T-cell (primary cell): ENCODE data around the gene ZFYVE27. TPM values are rescaled to one million over a fixed set of nuclear protein-coding genes. Genes with fewer than 3 reads are reported as not detected.

Experiments
- ATAC-seq, 4 experiments: fragments of 200-7000 bp in 3 of 4; fragments of 150-1000 bp in 1 of 4; cut with Tn5 transposase; replicated peaks in 1 of 4; 1 replicate in 3 of 4; 2 replicates in 1 of 4; pipeline ENCODE4 v1.10.0; 2021; ENCODE audit warnings: moderate library complexity in 3 of 4, mild to moderate bottlenecking in 2 of 4, moderate number of reproducible peaks in 1 of 4
- CTCF ChIA-PET, 2 donors: fragments of 300-600 bp; sonication (Branson Sonifier 250); formaldehyde crosslinking; loops; one replicate each; lab custom pipeline; 2022; ENCODE audit warnings: antibody characterized with exemption in 2 of 2; lab: Charles Lee
- POLR2A ChIA-PET, 2 donors: fragments of 300-600 bp; sonication (Branson Sonifier 250); formaldehyde crosslinking; loops; one replicate each; lab custom pipeline; 2022; ENCODE audit warnings: antibody characterized with exemption in 2 of 2; lab: Charles Lee
- DNase-seq, 35 experiments: peaks; one replicate each; pipeline versions ENCODE4 v3.0.0 to v3.0.0-alpha.2; 2013 to 2023
- H3K27ac ChIP-seq: one replicate; pipeline ENCODE4 v1.5.1; 2013; ENCODE audit warnings: low read length
- H3K27me3 ChIP-seq, 2 experiments: replicated peaks in 1 of 2; 1 replicate in 1 of 2; 2 replicates in 1 of 2; pipeline versions ENCODE4 v1.6.1 to v1.7.0; 2013; ENCODE audit warnings: low read length in 1 of 2, mixed read lengths in 1 of 2; ENCODE audit not compliant: control insufficient read depth in 2 of 2, insufficient read depth in 2 of 2; ENCODE audit errors: extremely low read depth in 1 of 2
- H3K36me3 ChIP-seq, 2 donors: 1 replicate in 1 of 2; 2 replicates in 1 of 2; pipeline versions ENCODE4 v1.6.1 to v1.7.0; 2013; ENCODE audit warnings: low read length in 1 of 2; ENCODE audit not compliant: control insufficient read depth in 2 of 2, insufficient read depth in 1 of 2; ENCODE audit errors: extremely low read depth in 1 of 2
- H3K4me1 ChIP-seq, 2 experiments: 1 replicate in 1 of 2; 2 replicates in 1 of 2; pipeline versions ENCODE4 v1.6.1 to v1.7.0; 2013; ENCODE audit warnings: low read length in 2 of 2, mixed read lengths in 1 of 2; ENCODE audit not compliant: insufficient read depth in 2 of 2, control insufficient read depth in 1 of 2; ENCODE audit errors: extremely low read depth in 1 of 2
- H3K4me3 ChIP-seq, 2 donors: 1 replicate in 1 of 2; 2 replicates in 1 of 2; pipeline versions ENCODE4 v1.5.1 to v1.7.0; 2013; ENCODE audit warnings: mild to moderate bottlenecking in 2 of 2, low read length in 1 of 2, moderate library complexity in 1 of 2; ENCODE audit not compliant: control insufficient read depth in 1 of 2; ENCODE audit errors: extremely low read depth in 1 of 2
- H3K9me3 ChIP-seq: 2 replicates; pipeline ENCODE4 v1.7.0; 2013
- H3K27ac Mint-ChIP-seq, 2 donors: one replicate each; pipeline ENCODE4 v1.8.0; 2020 to 2021; ENCODE audit warnings: mild to moderate bottlenecking in 2 of 2, mixed read lengths in 2 of 2
- H3K27me3 Mint-ChIP-seq, 2 donors: one replicate each; pipeline ENCODE4 v1.8.0; 2021 to 2022; ENCODE audit warnings: mixed read lengths in 2 of 2
- H3K36me3 Mint-ChIP-seq: one replicate; pipeline ENCODE4 v1.8.0; 2021; ENCODE audit warnings: mixed read lengths
- H3K4me1 Mint-ChIP-seq, 3 donors: one replicate each; pipeline ENCODE4 v1.8.0; 2020 to 2022; ENCODE audit warnings: mixed read lengths in 3 of 3, mild to moderate bottlenecking in 1 of 3
- H3K4me3 Mint-ChIP-seq, 3 donors: one replicate each; pipeline ENCODE4 v1.8.0; 2020 to 2022; ENCODE audit warnings: mild to moderate bottlenecking in 3 of 3, mixed read lengths in 3 of 3, moderate library complexity in 3 of 3
- H3K9me3 Mint-ChIP-seq, 3 donors: one replicate each; pipeline ENCODE4 v1.8.0; 2020 to 2022; ENCODE audit warnings: mixed read lengths in 3 of 3
- WGBS: methylation state at CpG from one replicate; pipeline ENCODE4 v1.1.5; 2013; ENCODE audit warnings: missing lambda C conversion rate; ENCODE audit not compliant: insufficient coverage; 5-methylcytosine and 5-hydroxymethylcytosine counted together
- total RNA-seq, 35 experiments: library from RNA in 6 of 35; stranded (reverse) in 6 of 35; fragments of 120-200 nt in 1 of 35; gene quantifications; one replicate each; pipeline versions ENCODE4 v1.2.1 to v1.2.4 and lab custom pipeline; 2013 to 2026

The ZFYVE27 gene
- total RNA-seq, 5 donors from 2014 or later (not counting 1 experiment from before 2014, with no cell fraction given), result 57.6 to 68.0 (median 60.0) TPM

- no peak for ATAC-seq
- Histone ChIP-seq H3K27ac (no peak overlapping the region), H3K27me3 (peaks cover 0 to 49% of the 10 kb centered on the region in 2 experiments), H3K36me3 (no peaks in the 10 kb centered on the region), H3K9me3 (no peaks in the 10 kb centered on the region), H3K4me1 (peaks cover 2 to 4% of the 10 kb centered on the region in 2 experiments), H3K4me3 (no peak overlapping the region)
- no peaks in the 10 kb centered on the region for H3K36me3 Mint-ChIP-seq
- WGBS, result 87% methylated on average over 2 of the region's 2 CpGs
- no peak for DNase-seq
- H3K27me3 Mint-ChIP-seq, result peaks cover 20 to 40% of the 10 kb centered on the region in 2 donors
- CTCF ChIA-PET, result interaction anchor here in 1 of 2 donors (0.6 to 1.3 kb wide), 3 partner anchors 24 to 42 kb away, joined by 3 to 4 read pairs (median 4); no protein-coding TSS in a partner anchor
- H3K27ac Mint-ChIP-seq, result no peak overlapping the region
- POLR2A ChIA-PET, result interaction anchor here (0.5 to 0.6 kb wide), 2 partner anchors 23 to 29 kb away, joined by 3 read pairs; partner anchors contain the start of gene ZFYVE27 (in 1 of the 2)
- H3K9me3 Mint-ChIP-seq, result no peaks in the 10 kb centered on the region
- no peak overlapping the region for H3K4me3 Mint-ChIP-seq
- peaks cover 8 to 12% (median 11%) of the 10 kb centered on the region in 3 donors for H3K4me1 Mint-ChIP-seq
Measured at GRCh38 chr10:97708167-97708566, 28.8 kb upstream of the ZFYVE27 start.

- POLR2A ChIA-PET, result no interaction called here
- Mint-ChIP-seq H3K4me3 (no peak overlapping the region), H3K27ac (peak overlapping the region in 1 of 2 donors; percentile 76)
Measured at GRCh38 chr10:97708976-97709946, 27.7 kb upstream of the ZFYVE27 start.

GRCh38 chr10:97711640-97712572 is 25.0 kb upstream of the ZFYVE27 start:
- ATAC-seq, result no peak
- H3K4me3 ChIP-seq, result no peak overlapping the region
- Mint-ChIP-seq H3K9me3 (no peaks in the 10 kb centered on the region), H3K4me3 (peak overlapping the region; percentile 50 to 98 (median 70)), H3K36me3 (no peaks in the 10 kb centered on the region), H3K4me1 (peaks cover 13 to 21% (median 18%) of the 10 kb centered on the region in 3 donors), H3K27ac (peak overlapping the region in 1 of 2 donors; percentile 29), H3K27me3 (peaks cover 20 to 40% of the 10 kb centered on the region in 2 donors)
- H3K27me3 ChIP-seq, result peaks cover 0 to 59% of the 10 kb centered on the region in 2 experiments
- 93% methylated on average over 7 of the region's 9 CpGs for WGBS
- peaks cover 4 to 16% of the 10 kb centered on the region in 2 experiments for H3K4me1 ChIP-seq
- H3K36me3 ChIP-seq, result no peaks in the 10 kb centered on the region
- DNase-seq, result no peak
- ChIA-PET POLR2A (interaction anchor here in 1 of 2 donors (0.6 kb wide), 1 partner anchor 17 kb away, joined by 6 read pairs; no protein-coding TSS in a partner anchor), CTCF (interaction anchor here (0.6 to 1.3 kb wide), 3 partner anchors 10 to 21 kb away, joined by 3 to 4 read pairs (median 4); no protein-coding TSS in a partner anchor)
- no peak overlapping the region for H3K27ac ChIP-seq
- no peaks in the 10 kb centered on the region for H3K9me3 ChIP-seq

More at GRCh38 chr10:97708976-97709946, 27.7 kb upstream of the ZFYVE27 start:
- peaks cover 0 to 55% of the 10 kb centered on the region in 2 experiments for H3K27me3 ChIP-seq
- H3K4me1 Mint-ChIP-seq, result peaks cover 10 to 21% (median 13%) of the 10 kb centered on the region in 3 donors
- peaks cover 4 to 7% of the 10 kb centered on the region in 2 experiments for H3K4me1 ChIP-seq
- H3K36me3 Mint-ChIP-seq, result no peaks in the 10 kb centered on the region
- peaks cover 20 to 40% of the 10 kb centered on the region in 2 donors for H3K27me3 Mint-ChIP-seq
- WGBS, result 40% methylated on average over 16 of the region's 18 CpGs
- DNase-seq, result peak in 20 of 35 experiments; percentile 4 to 67 (median 29)
- H3K4me3 ChIP-seq, result no peak overlapping the region
- CTCF ChIA-PET, result interaction anchor here (0.5 to 1.4 kb wide), 13 partner anchors 8 to 1609 kb away, joined by 3 to 12 read pairs (median 4); partner anchors contain the start of gene ZFYVE27 (in 1 of the 2)
- no peak overlapping the region for H3K27ac ChIP-seq
- H3K9me3 Mint-ChIP-seq, result no peaks in the 10 kb centered on the region
- ATAC-seq, result no peak
- no peaks in the 10 kb centered on the region for H3K9me3 ChIP-seq
- H3K36me3 ChIP-seq, result no peaks in the 10 kb centered on the region

GRCh38 chr10:97713339-97713825 is 23.5 kb upstream of the ZFYVE27 start, which contains the start of gene MARVELD1:
Gene MARVELD1 (plus strand): TSS chr10:97713730. CDS start chr10:97713877, 147 bp downstream.
- peak within 1 kb of the TSS; percentile 96 to 98 (median 97) for H3K4me3 Mint-ChIP-seq
- ChIA-PET CTCF (interaction anchor here in 1 of 2 donors (0.8 kb wide), 1 partner anchor 23 kb away, joined by 5 read pairs; the partner anchor contains the start of gene ZFYVE27), POLR2A (no interaction called here)
- peak within 1 kb of the TSS; percentile 63 to 75 for H3K4me3 ChIP-seq
- 8% methylated on average over 37 of the region's 37 CpGs for WGBS
- peaks cover 15 to 34% of the 10 kb centered on the region in 2 donors for H3K27me3 Mint-ChIP-seq
- no peaks in the 10 kb centered on the region for H3K9me3 Mint-ChIP-seq
- peaks cover 0 to 49% of the 10 kb centered on the region in 2 experiments for H3K27me3 ChIP-seq
- no peaks in the 10 kb centered on the region for H3K36me3 ChIP-seq
- DNase-seq, result peak in 1 of 35 experiments; percentile 9
- peaks cover 13 to 21% (median 18%) of the 10 kb centered on the region in 3 donors for H3K4me1 Mint-ChIP-seq
- no peaks in the 10 kb centered on the region for H3K36me3 Mint-ChIP-seq
- H3K4me1 ChIP-seq, result peaks cover 4 to 16% of the 10 kb centered on the region in 2 experiments
- H3K27ac ChIP-seq, result no peak within 1 kb of the TSS
- peak within 1 kb of the TSS in 1 of 2 donors; percentile 44 for H3K27ac Mint-ChIP-seq
- no peaks in the 10 kb centered on the region for H3K9me3 ChIP-seq
- peak in 3 of 4 experiments; percentile 3 to 4 (median 4) for ATAC-seq

- Mint-ChIP-seq H3K4me3 (peak overlapping the region; percentile 96 to 98 (median 97)), H3K9me3 (no peaks in the 10 kb centered on the region), H3K4me1 (peaks cover 13 to 21% (median 18%) of the 10 kb centered on the region in 3 donors), H3K27ac (peak overlapping the region in 1 of 2 donors; percentile 44), H3K36me3 (no peaks in the 10 kb centered on the region), H3K27me3 (peaks cover 13 to 30% of the 10 kb centered on the region in 2 donors)
- CTCF ChIA-PET, result interaction anchor here in 1 of 2 donors (0.8 to 1.0 kb wide), 2 partner anchors 22 to 27 kb away, joined by 3 to 5 read pairs; partner anchors contain the start of genes AVPI1 and ZFYVE27
- under 1% methylated on average over 69 of the region's 69 CpGs for WGBS
- H3K9me3 ChIP-seq, result no peaks in the 10 kb centered on the region
- H3K27me3 ChIP-seq, result peaks cover 0 to 49% of the 10 kb centered on the region in 2 experiments
- ATAC-seq (peak; percentile 80 to 88 (median 86)), DNase-seq (peak in 31 of 35 experiments; percentile 7 to 75 (median 35))
- H3K36me3 ChIP-seq, result no peaks in the 10 kb centered on the region
- no peak overlapping the region for H3K27ac ChIP-seq
- H3K4me1 ChIP-seq, result peaks cover 4 to 16% of the 10 kb centered on the region in 2 experiments
- peak overlapping the region; percentile 63 to 75 for H3K4me3 ChIP-seq
- POLR2A ChIA-PET, result interaction anchor here in 1 of 2 donors (0.5 kb wide), 1 partner anchor 117 kb away, joined by 3 read pairs; no protein-coding TSS in a partner anchor
Measured at GRCh38 chr10:97713826-97714400, 23.0 kb upstream of the ZFYVE27 start.
